Measurements from ENCODE around the gene SLC7A14. TPM values are rescaled to one million over a fixed set of nuclear protein-coding genes. Genes with fewer than 3 reads are reported as not detected.

The SLC7A14 gene
- total RNA-seq, 1 experiment from 2014 or later, result not detected

GRCh38 chr3:170470063-170471016, 115.5 kb downstream of the SLC7A14 start:
- no peak overlapping the region for H2AFZ ChIP-seq (ENCODE audit: low read depth, low read length, poor library complexity, severe bottlenecking)
- intact Hi-C loops (cut with micrococcal nuclease), result no loop called here
- no TSS peak for BruUV-seq (replicated peaks)

More at GRCh38 chr3:170470063-170471016, 115.5 kb downstream of the SLC7A14 start:
- Histone ChIP-seq H3K27me3 (ENCODE audit: insufficient read depth, low read length) (no peaks in the 10 kb centered on the region), H3K4me2 (ENCODE audit: low read length) (no peak overlapping the region), H3K9me2 (ENCODE audit: insufficient read depth) (no peaks in the 10 kb centered on the region), H3K36me3 (ENCODE audit: control insufficient read depth in 1 of 2, insufficient read depth in 2 of 2, low read length in 2 of 2) (no peaks in the 10 kb centered on the region), H3K27ac (ENCODE audit: low read depth, low read length) (no peak overlapping the region), H3K4me1 (ENCODE audit: control insufficient read depth in 1 of 2, insufficient read depth in 2 of 2, low read length in 2 of 2) (no peaks in the 10 kb centered on the region), H3K4me3 (replicated peaks in 1 of 2; ENCODE audit: low read depth in 1 of 2, low read length in 2 of 2) (no peak overlapping the region), H3K9me3 (ENCODE audit: control insufficient read depth in 1 of 2, insufficient read depth in 1 of 2, low read depth in 1 of 2, low read length in 2 of 2) (no peaks in the 10 kb centered on the region), H3K79me2 (ENCODE audit: insufficient read depth, low read length) (no peaks in the 10 kb centered on the region), H3K9ac (ENCODE audit: low read length) (no peak overlapping the region), H4K20me1 (ENCODE audit: insufficient read depth) (no peaks in the 10 kb centered on the region)
- ChIA-PET CTCF (no interaction called here), RAD21 (ENCODE audit: low non-redundant PET in 1 of 2, low total read pairs in 2 of 2, uncharacterized antibody in 2 of 2, unreplicated experiment in 2 of 2) (no interaction called here), POLR2A (interaction anchor here (0.6 kb wide), 1 partner anchor 37 kb away, joined by 3 read pairs; no protein-coding TSS in a partner anchor)
- ATAC-seq (no peak), DNase-seq (ENCODE audit: low read depth, low spot score) (no peak)
- TF ChIP-seq TCF7L2 (IDR thresholded peaks at IDR 0.05; ENCODE audit: borderline replicate concordance, extremely low read depth, insufficient read depth, insufficient read length), result no peak
- no peak for TF ChIP-seq ELF1 (IDR thresholded peaks at IDR 0.05; ENCODE audit: borderline replicate concordance, low read depth)
- no peak for TF ChIP-seq CBX3 (IDR thresholded peaks at IDR 0.05; ENCODE audit: low read depth)
- TF ChIP-seq, protein P1, sequence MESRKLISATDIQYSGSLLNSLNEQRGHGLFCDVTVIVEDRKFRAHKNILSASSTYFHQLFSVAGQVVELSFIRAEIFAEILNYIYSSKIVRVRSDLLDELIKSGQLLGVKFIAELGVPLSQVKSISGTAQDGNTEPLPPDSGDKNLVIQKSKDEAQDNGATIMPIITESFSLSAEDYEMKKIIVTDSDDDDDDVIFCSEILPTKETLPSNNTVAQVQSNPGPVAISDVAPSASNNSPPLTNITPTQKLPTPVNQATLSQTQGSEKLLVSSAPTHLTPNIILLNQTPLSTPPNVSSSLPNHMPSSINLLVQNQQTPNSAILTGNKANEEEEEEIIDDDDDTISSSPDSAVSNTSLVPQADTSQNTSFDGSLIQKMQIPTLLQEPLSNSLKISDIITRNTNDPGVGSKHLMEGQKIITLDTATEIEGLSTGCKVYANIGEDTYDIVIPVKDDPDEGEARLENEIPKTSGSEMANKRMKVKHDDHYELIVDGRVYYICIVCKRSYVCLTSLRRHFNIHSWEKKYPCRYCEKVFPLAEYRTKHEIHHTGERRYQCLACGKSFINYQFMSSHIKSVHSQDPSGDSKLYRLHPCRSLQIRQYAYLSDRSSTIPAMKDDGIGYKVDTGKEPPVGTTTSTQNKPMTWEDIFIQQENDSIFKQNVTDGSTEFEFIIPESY (IDR thresholded peaks at IDR 0.05; ENCODE audit: extremely low read depth, insufficient replicate concordance, low read length), result no peak
- no peak for TF ChIP-seq JUND (IDR thresholded peaks at IDR 0.05)
- no peak for TF ChIP-seq RAD21 (IDR thresholded peaks at IDR 0.05; ENCODE audit: low read depth)
- no peak for TF ChIP-seq ATF3 (IDR thresholded peaks at IDR 0.05)
- no peak for TF ChIP-seq REST (IDR thresholded peaks at IDR 0.05; ENCODE audit: low read depth)
- TF ChIP-seq YY1 (IDR thresholded peaks at IDR 0.05; ENCODE audit: extremely low read depth, insufficient replicate concordance, low read depth, low read length), result no peak
- no peak for TF ChIP-seq MAX (IDR thresholded peaks at IDR 0.05)
- no peak for TF ChIP-seq EGR1 (IDR thresholded peaks at IDR 0.05; ENCODE audit: low read depth)
- TF ChIP-seq ZNF274 (IDR thresholded peaks at IDR 0.05; ENCODE audit: low read depth, low read length), result no peak
- TF ChIP-seq EZH2phosphoT487 (IDR thresholded peaks at IDR 0.05; ENCODE audit: borderline replicate concordance), result no peak
- no peak for TF ChIP-seq CEBPB (IDR thresholded peaks at IDR 0.05; ENCODE audit: low read depth)
- no peak for TF ChIP-seq FOSL1 (IDR thresholded peaks at IDR 0.05; ENCODE audit: low read depth)
- TF ChIP-seq SP1 (IDR thresholded peaks at IDR 0.05; ENCODE audit: low read depth), result no peak
